Ishikawa (cell line): Measurements from ENCODE around the gene FASTK.

Source experiments
- CEBPB ChIP-seq: IDR thresholded peaks from 2 replicates; pipeline ENCODE4 v1.6.1; 2012
- CREB1 ChIP-seq: IDR thresholded peaks from 2 replicates; pipeline ENCODE4 v1.6.1; 2012; ENCODE audit warnings: low read depth
- EGR1 ChIP-seq: IDR thresholded peaks from 2 replicates; pipeline ENCODE4 v1.6.1; 2012
- EP300 ChIP-seq: IDR thresholded peaks from 2 replicates; pipeline ENCODE4 v1.6.1; 2012; ENCODE audit warnings: borderline replicate concordance
- FOXM1 ChIP-seq: IDR thresholded peaks from 2 replicates; pipeline ENCODE4 v1.6.1; 2012; ENCODE audit warnings: low read depth, borderline replicate concordance
- MAX ChIP-seq: IDR thresholded peaks from 2 replicates; pipeline ENCODE4 v1.6.1; 2012
- NFIC ChIP-seq: IDR thresholded peaks from 2 replicates; pipeline ENCODE4 v1.6.1; 2012
- RAD21 ChIP-seq: IDR thresholded peaks from 2 replicates; pipeline ENCODE4 v1.6.1; 2012; ENCODE audit warnings: low read depth
- TAF1 ChIP-seq: IDR thresholded peaks from 2 replicates; pipeline ENCODE4 v1.6.1; 2012; ENCODE audit warnings: low read depth, mild to moderate bottlenecking
- TCF12 ChIP-seq: IDR thresholded peaks from 2 replicates; pipeline ENCODE4 v1.6.1; 2012; ENCODE audit warnings: low read depth
- TEAD4 ChIP-seq: IDR thresholded peaks from 2 replicates; pipeline ENCODE4 v1.6.1; 2012
- USF1 ChIP-seq: IDR thresholded peaks from 2 replicates; pipeline ENCODE4 v1.6.1; 2012
- YY1 ChIP-seq: IDR thresholded peaks from 2 replicates; pipeline ENCODE4 v1.6.1; 2012; ENCODE audit warnings: low read depth
- ZBTB7A ChIP-seq: IDR thresholded peaks from 2 replicates; pipeline ENCODE4 v1.6.1; 2012; ENCODE audit warnings: low read depth
- TF ChIP-seq, protein P1 (sequence below): IDR thresholded peaks from 2 replicates; pipeline ENCODE4 v1.6.1; 2012; ENCODE audit warnings: low read depth, mild to moderate bottlenecking

Gene FASTK

GRCh38 chr7:151075978-151076426 lies 4.6 kb downstream of the FASTK start:
- TF ChIP-seq NFIC (no peak), YY1 (no peak), TCF12 (no peak), FOXM1 (no peak), TAF1 (no peak), EP300 (no peak), USF1 (no peak), EGR1 (no peak), ZBTB7A (no peak), TEAD4 (no peak), CREB1 (no peak), RAD21 (no peak), MAX (no peak), CEBPB (no peak)
- TF ChIP-seq, protein P1, sequence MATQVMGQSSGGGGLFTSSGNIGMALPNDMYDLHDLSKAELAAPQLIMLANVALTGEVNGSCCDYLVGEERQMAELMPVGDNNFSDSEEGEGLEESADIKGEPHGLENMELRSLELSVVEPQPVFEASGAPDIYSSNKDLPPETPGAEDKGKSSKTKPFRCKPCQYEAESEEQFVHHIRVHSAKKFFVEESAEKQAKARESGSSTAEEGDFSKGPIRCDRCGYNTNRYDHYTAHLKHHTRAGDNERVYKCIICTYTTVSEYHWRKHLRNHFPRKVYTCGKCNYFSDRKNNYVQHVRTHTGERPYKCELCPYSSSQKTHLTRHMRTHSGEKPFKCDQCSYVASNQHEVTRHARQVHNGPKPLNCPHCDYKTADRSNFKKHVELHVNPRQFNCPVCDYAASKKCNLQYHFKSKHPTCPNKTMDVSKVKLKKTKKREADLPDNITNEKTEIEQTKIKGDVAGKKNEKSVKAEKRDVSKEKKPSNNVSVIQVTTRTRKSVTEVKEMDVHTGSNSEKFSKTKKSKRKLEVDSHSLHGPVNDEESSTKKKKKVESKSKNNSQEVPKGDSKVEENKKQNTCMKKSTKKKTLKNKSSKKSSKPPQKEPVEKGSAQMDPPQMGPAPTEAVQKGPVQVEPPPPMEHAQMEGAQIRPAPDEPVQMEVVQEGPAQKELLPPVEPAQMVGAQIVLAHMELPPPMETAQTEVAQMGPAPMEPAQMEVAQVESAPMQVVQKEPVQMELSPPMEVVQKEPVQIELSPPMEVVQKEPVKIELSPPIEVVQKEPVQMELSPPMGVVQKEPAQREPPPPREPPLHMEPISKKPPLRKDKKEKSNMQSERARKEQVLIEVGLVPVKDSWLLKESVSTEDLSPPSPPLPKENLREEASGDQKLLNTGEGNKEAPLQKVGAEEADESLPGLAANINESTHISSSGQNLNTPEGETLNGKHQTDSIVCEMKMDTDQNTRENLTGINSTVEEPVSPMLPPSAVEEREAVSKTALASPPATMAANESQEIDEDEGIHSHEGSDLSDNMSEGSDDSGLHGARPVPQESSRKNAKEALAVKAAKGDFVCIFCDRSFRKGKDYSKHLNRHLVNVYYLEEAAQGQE: no peak

DNA sequence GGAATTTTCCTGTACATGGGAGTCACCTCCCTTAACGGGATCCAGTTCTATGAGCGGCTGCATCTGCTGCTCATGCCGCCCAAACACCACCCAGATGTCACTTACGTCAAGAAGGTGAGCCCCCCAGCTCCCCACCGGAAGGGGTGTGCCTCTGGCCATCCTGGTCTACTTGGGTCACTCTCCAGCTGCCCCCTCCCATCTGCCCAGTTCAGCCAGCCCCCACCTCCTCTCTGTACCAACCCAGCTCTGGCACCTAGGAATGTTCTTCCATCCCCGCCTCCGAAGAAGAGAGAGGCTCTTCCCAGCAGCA lies 5.0 kb downstream of the FASTK start:
- TF ChIP-seq RAD21 (no peak), TCF12 (no peak), FOXM1 (no peak)

DNA sequence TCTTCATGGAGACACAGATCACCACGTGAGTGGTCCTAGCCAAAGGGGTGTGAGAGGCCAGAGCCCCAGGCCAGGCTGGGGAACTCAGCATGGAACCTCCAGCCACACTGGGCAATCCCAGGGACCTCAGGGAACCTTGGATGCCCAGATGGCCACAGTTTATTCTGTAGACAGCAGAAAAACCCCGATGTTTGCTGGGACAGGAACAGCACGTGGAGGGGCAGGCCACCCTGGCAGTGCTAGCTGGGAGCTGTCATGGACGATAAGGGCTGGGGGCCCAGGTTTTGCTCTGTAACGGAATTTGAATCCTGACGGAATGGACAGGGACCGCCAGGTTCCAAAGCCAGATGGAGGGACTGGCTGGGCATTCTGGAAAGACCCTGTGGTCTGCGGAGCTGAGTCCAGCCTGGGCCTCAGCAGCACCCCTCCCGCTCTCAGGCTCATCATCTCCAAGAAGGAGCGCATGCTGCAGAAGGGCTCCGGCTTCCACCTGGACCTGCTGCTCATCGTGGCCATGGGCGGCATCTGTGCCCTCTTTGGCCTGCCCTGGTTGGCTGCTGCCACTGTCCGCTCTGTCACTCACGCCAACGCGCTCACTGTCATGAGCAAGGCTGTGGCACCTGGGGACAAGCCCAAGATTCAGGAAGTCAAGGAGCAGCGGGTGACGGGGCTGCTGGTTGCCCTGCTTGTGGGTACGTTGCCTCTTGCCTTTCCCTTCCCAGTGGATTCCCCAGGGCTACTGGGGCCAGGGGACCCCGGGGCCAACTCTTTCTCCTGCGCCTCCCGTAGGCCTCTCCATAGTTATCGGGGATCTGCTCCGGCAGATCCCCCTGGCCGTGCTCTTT lies 5.6 kb downstream of the FASTK start:
- TF ChIP-seq ZBTB7A (no peak), EGR1 (no peak), YY1 (no peak), NFIC (no peak), MAX (no peak), TEAD4 (no peak), TCF12 (no peak), USF1 (no peak), RAD21 (no peak), FOXM1 (no peak), CREB1 (no peak), EP300 (no peak), TAF1 (no peak), CEBPB (no peak)
- TF ChIP-seq, protein P1: no peak

DNA sequence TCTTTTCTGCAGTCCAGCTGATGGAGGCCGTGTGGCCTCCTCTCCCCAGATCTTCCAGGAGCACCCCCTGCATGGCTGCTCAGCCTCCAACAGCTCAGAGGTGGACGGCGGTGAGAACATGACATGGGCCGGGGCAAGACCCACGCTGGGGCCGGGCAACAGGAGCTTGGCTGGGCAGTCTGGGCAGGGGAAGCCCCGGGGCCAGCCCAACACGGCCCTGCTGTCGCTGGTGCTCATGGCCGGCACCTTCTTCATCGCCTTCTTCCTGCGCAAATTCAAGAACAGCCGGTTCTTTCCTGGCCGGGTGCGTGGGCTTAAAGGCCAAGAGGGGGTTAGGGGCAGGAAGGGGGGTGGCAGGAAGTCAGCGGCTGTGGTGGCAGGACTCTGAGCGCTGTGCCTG lies 6.6 kb downstream of the FASTK start:
- TF ChIP-seq TAF1: no peak
- TF ChIP-seq EP300: no peak
- TF ChIP-seq, protein P1: no peak
- TF ChIP-seq TEAD4: no peak
- no peak for TF ChIP-seq USF1
- TF ChIP-seq EGR1: no peak
- no peak for TF ChIP-seq FOXM1
- no peak for TF ChIP-seq TCF12
- TF ChIP-seq ZBTB7A: no peak
- TF ChIP-seq MAX: no peak
- TF ChIP-seq CEBPB: no peak
- no peak for TF ChIP-seq NFIC
- no peak for TF ChIP-seq CREB1
- TF ChIP-seq RAD21: no peak
- TF ChIP-seq YY1: no peak
